AG10803 (cell line): Measurements from ENCODE around the gene MDK.

Experiments
- DNase-seq: peaks from one replicate; pipeline ENCODE4 v3.0.0; 2010; ENCODE audit warnings: low read depth
- H3K4me3 ChIP-seq: 2 replicates; pipeline ENCODE4 v1.5.1; 2011; ENCODE audit warnings: mild to moderate bottlenecking, low read length, control low read depth
- CTCF ChIP-seq: conservative IDR thresholded peaks from 2 replicates; pipeline ENCODE4 v1.5.1; 2011; ENCODE audit warnings: mild to moderate bottlenecking, low read length, control low read depth, inconsistent platforms

Gene MDK

DNA sequence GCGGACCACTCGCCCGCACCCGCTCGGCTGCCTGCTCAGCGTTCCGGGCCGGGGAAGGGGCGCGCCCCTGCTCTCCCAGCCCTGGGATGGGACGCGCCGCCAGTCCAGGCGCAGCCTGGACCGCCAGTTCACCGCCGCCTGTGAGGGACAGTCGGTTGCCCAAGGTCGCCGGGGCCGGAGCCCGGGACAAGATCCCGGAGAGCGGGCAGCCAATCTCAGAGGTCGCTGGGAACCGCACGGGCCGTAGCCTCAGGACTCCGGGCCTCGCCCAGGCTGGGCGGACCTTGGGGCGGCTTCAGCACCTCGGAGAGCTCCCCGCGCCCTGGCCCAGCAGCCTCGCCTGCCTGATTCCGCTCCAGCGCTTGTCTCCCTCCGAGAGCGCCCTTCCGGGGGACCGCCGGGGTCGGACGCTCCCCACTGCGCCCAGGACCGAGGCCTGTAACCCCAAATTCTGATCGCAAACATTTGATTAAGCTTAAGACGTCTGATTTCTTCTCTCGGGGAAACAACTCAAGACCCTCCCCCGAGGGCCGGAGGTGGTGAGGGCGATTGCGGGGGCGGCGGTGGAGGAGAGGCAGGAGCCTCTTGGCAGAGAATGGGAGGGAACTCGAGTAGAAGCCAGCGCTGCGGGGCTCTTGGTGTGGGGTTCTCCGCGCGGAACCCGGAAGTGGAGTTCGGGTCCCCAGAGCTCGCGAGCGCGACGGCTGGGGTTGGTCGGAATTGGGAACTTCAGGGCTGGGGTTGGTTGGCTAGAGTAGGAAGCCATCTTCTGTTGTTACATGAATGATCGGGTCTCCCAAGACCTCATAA lies 11.2 kb downstream of the MDK start:
- DNase-seq, result peak; percentile 71
- TF ChIP-seq CTCF, result no peak
- peak overlapping the region; percentile 44 for H3K4me3 ChIP-seq

- H3K4me3 ChIP-seq, result no peak overlapping the region
- DNase-seq, result no peak
- TF ChIP-seq CTCF, result no peak
These were observed 11.8 kb downstream of the MDK start for GRCh38 chr11:46393231-46393616.

GRCh38 chr11:46393759-46394158 lies 12.3 kb downstream of the MDK start:
- DNase-seq, result no peak
- TF ChIP-seq CTCF, result no peak
- H3K4me3 ChIP-seq, result no peak overlapping the region

- no peak for TF ChIP-seq CTCF
- no peak for DNase-seq
These were observed 16.1 kb downstream of the MDK start for GRCh38 chr11:46397526-46397925.

GRCh38 chr11:46402957-46403902 lies 21.8 kb downstream of the MDK start:
- no peak for TF ChIP-seq CTCF
- H3K4me3 ChIP-seq, result no peak overlapping the region
- DNase-seq, result no peak

More at GRCh38 chr11:46397526-46397925, 16.1 kb downstream of the MDK start:
- H3K4me3 ChIP-seq, result no peak overlapping the region

GRCh38 chr11:46404476-46405017 lies 23.1 kb downstream of the MDK start:
- no peak overlapping the region for H3K4me3 ChIP-seq
- no peak for TF ChIP-seq CTCF
- peak; percentile 43 for DNase-seq
